HK-2 (cell line): Measurements from ENCODE around the gene KLHL29.
"Not testable (repeated sequence)": the region's sequence is repeated elsewhere in the genome, so short reads cannot be mapped to it uniquely, and the experiment has no call there.

ENCODE experiments used
- DNase-seq: peaks from one replicate; pipeline ENCODE4 v3.0.0-alpha.2; 2018; ENCODE audit not compliant: unreplicated experiment

KLHL29 gene

DNA sequence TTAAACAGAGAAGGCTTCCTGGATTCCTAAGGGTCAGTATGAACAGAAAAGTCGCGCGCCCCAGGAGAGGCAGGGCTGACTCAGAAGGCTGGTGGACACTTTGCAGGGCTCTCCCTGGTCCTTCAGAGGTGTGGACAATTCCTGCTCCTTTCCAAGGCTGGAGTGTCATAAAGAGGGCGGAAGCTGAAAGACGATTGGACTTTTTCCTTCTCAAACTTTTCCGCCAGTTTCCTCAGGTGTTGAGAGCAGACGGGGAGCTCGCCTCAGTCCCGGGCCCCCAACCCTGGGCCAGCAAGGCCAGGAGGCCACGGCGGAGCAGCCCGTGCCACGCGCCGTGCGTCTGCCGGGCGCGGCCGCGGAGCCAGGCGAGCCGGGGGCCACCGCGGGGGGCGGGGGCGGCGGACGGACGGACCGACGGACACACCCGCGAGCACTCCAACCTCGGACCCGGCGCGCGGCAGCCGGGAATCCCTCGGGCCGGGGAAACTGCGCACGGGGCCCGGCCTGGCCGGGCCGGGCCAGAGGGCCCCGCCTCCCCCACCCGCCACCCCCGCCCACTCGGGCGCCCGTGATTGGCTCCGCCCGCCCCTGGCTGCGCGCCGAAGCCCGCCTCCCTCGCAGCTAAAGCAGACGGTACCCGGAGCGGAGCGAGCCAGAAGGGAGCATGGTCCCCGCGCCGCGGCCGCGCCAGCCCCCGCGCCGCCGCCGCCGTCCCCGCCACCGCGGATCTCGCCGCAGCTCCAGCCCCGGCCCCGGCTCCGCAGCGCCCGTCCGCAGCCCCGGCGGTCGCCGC lies at the start of gene KLHL29:
Gene KLHL29 (plus strand): TSS at position 629 of the 793 bp plus-strand sequence. CDS start 177,018 bp downstream, outside the sequence.
- DNase-seq = peak; percentile 83

DNA sequence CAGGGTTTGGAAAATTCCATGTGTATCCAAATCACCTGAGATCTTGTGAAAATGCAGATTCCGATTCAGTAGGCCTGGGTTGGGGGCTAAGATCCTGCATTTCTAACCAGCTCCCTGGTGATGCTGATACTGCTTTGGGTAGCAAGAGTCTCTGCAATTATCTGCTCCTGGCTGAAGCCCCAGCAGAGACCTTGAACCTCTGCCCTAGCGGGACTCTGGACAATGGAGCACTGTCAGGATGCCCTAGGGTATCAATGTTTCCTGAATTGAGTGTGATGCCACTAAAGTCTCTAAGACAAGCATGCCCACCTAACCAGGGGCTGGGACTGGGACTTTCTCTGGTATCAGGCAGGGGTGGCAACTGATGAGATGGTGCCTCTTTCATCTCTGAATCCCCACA lies 49.4 kb upstream of the KLHL29 start:
- no peak for DNase-seq

GRCh38 chr2:23342075-23342474 lies 42.9 kb upstream of the KLHL29 start:
- no peak for DNase-seq

DNA sequence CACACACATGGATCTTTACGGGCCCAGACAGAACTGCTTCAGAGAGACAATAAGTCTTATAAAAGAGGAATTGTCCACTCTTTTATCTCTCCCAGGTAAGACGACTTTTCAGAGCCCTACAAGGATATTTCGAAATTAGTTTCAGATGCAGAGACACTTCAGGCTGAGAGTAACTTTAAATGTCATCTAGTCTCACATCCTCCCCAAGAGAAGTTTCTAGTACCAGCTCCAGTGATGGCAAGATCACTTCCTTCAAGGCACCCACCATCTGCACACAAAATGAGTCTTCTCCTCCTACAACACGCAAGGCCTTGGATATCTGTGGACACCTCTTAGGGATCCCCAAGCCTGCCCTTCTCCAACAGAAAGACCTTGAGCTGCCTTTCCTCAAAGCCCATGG lies 39.0 kb upstream of the KLHL29 start:
- no peak for DNase-seq

DNA sequence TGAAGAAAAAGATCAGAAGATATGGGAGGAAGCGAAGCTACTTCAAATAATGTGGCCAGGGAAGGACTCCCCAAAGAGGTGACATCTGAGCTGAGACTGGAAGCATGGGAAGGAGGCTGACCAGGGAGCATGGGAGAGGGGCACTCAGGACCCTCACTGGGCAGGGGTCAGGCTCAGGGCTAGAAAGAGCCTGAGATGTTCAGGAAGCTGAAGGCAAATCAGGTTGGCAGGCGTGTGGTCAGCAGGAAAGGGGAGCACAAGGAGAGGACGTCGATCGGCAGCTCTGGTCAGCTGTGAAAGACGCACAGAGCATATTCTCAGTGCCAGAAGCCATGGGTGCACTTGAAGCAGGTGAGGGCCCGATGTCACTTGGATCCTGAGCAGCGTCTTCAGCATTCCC lies 38.2 kb upstream of the KLHL29 start:
- DNase-seq = no peak

GRCh38 chr2:23347471-23348092 lies 37.4 kb upstream of the KLHL29 start:
- no peak for DNase-seq

GRCh38 chr2:23348093-23348481 lies 36.9 kb upstream of the KLHL29 start:
- DNase-seq = not testable (repeated sequence)

DNA sequence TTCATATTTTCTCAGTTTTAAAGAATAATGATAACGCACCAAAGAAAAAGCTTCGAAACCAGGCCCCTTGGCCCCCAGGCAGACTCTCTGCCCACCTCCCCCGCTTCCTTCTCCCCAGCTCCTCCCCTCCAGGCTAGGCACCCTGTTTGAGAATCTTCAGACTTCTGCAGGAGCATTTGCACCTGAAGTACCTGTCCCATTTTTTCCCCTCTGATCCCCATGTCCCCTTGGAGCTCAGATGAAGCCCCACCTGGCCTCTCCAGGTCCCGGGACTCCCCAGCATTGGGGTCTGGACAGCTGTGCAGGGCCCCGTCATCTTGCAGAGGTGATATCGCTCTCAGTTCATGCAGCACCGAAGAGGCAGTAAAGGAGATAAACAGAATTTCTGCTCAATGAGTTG lies 35.5 kb upstream of the KLHL29 start:
- DNase-seq = no peak

- DNase-seq = no peak
Observed at GRCh38 chr2:23350041-23350791, 34.8 kb upstream of the KLHL29 start.

GRCh38 chr2:23350792-23351355 lies 34.1 kb upstream of the KLHL29 start:
- DNase-seq = no peak

- peak; percentile 65 for DNase-seq
Observed at GRCh38 chr2:23351388-23352141, 33.4 kb upstream of the KLHL29 start.

DNA sequence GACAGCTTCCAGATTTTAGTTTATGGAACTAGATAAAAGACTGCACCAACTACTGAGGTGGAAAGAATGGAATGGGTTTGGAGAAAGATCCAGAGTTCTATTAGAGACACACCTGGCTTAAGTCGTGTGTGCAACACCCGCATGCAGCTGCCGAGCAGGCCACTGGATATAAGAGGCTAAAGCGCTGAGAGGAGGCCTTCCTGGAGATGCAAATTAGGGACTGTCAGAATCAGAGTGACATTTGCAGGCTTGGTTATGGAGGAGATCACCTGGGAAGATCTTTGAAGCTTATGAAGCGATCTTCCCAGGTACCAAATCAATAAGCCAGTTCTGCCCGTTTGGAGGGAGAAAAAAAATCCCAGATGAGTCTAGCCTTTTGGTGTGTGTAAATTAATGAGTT lies 30.4 kb upstream of the KLHL29 start:
- DNase-seq = no peak

- no peak for DNase-seq
Observed at GRCh38 chr2:23355001-23355400, 30.0 kb upstream of the KLHL29 start.

DNA sequence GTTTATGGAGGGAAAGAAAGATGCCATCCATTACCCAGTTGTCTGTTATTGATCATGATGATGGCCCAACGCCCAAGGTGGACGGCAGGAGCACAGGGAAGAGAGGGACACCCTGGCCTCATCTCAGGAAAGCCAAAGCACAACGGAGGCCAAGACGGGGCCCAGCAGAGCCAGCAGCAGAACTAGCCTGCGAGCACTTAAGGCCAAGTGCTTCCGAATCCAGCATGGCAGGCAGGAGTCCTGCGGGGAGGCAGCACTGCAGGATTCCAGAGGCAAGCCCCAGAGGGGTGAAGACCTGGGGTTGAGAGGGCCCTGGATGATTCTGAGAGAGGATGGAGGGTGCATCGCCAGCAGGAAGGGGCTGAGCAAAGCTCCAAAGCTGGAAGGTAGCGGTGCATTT lies 28.3 kb upstream of the KLHL29 start:
- DNase-seq = no peak

GRCh38 chr2:23359631-23360567 lies 25.1 kb upstream of the KLHL29 start:
- no peak for DNase-seq

GRCh38 chr2:23360571-23361125 lies 24.3 kb upstream of the KLHL29 start:
- DNase-seq = peak; percentile 30

- no peak for DNase-seq
Observed at GRCh38 chr2:23361152-23361551, 23.8 kb upstream of the KLHL29 start.

DNA sequence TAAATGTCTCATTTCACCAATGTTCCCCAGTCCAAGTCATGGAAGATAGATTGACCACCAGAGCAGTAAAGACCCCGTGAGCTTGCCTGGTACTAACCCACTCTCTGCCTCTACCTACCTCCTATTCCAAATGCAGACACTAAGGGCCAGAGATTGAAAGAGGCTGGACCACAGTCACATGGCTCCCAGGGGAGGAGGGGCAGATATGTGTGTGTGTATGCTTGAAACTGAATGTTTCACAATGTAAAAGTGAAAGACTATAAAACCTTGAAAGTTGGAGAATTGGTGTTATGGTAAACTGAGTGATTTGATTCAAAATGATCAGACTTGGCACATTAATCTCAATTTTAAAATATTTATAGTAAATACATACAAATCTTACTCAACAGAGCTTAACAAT lies 21.7 kb upstream of the KLHL29 start:
- DNase-seq = no peak

DNA sequence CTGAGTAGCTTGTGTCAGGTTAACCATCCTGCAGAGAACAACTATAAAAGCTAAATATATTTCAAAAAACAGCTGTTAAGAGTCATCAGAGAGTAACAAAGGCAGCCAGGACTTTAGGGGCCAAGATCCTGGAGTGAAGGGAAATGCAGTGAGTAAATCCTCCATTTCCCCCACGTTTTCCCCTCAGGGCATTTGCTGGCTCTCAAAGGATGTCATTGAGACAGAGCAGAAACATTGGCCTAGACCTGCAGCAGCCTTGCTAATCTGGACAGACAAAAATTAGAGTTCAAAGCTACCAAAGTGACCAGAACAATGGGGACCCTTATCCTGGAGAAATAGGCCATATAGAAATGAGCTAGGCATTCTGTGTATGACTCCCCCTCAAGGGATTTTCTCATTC lies 21.1 kb upstream of the KLHL29 start:
- no peak for DNase-seq

GRCh38 chr2:23366720-23367119 lies 18.3 kb upstream of the KLHL29 start:
- DNase-seq = no peak
